Panc1 (cell line): ENCODE results near the gene CYP8B1. TPM values are rescaled to one million over a fixed set of nuclear protein-coding genes. Genes with fewer than 3 reads are reported as not detected.

Experiments used
- ATAC-seq: fragments of 200-7000 bp; cut with Tn5 transposase; 2 replicates; pipeline ENCODE4 v1.9.1; 2020; ENCODE audit warnings: mild to moderate bottlenecking, moderate library complexity
- BruUV-seq: library from RNA; stranded (reverse); fragments of 400-500 nt; replicated peaks from 2 replicates; lab custom pipeline; 2021; lab: Mats Ljungman, UMichigan
- CTCF ChIA-PET: fragments of 300-600 bp; sonication (Branson Sonifier 250); formaldehyde crosslinking; loops from one replicate; lab custom pipeline; 2022; ENCODE audit warnings: antibody characterized with exemption; lab: Charles Lee
- POLR2A ChIA-PET: fragments of 300-600 bp; sonication (Branson Sonifier 250); formaldehyde crosslinking; loops from one replicate; lab custom pipeline; 2022; ENCODE audit warnings: antibody characterized with exemption; lab: Charles Lee
- DNase-seq: peaks from one replicate; pipeline ENCODE4 v3.0.0-alpha.2; 2010; ENCODE audit warnings: low read depth, low spot score
- H3K27ac ChIP-seq: 2 replicates; pipeline ENCODE4 v1.5.1; 2011; ENCODE audit warnings: mild to moderate bottlenecking, low read length, inconsistent platforms
- H3K27me3 ChIP-seq: fragments of 200-500 bp; sonication (Bioruptor generic); 2 replicates; pipeline ENCODE4 v1.6.0; 2014; ENCODE audit warnings: low read length, inconsistent platforms; ENCODE audit not compliant: control insufficient read depth, insufficient read depth
- H3K36me3 ChIP-seq: fragments of 200-500 bp; sonication (Bioruptor generic); 2 replicates; pipeline ENCODE4 v1.5.1; 2014; ENCODE audit warnings: inconsistent platforms, mild to moderate bottlenecking, low read length, moderate library complexity; ENCODE audit not compliant: control insufficient read depth, insufficient read depth
- H3K4me1 ChIP-seq: 2 replicates; pipeline ENCODE4 v1.5.1; 2011; ENCODE audit warnings: inconsistent platforms, mild to moderate bottlenecking, low read length, moderate library complexity; ENCODE audit not compliant: control insufficient read depth, insufficient read depth
- H3K4me3 ChIP-seq, 2 experiments: 2 replicates each; pipeline ENCODE4 v1.5.1; 2011 to 2012; ENCODE audit warnings: low read depth in 2 of 2, low read length in 2 of 2, mild to moderate bottlenecking in 2 of 2, inconsistent platforms in 1 of 2, moderate library complexity in 1 of 2
- H3K9me3 ChIP-seq: fragments of 200-500 bp; sonication (Bioruptor generic); 2 replicates; pipeline ENCODE4 v1.5.1; 2014; ENCODE audit warnings: low read depth, mild to moderate bottlenecking, inconsistent platforms, low read length, moderate library complexity; ENCODE audit not compliant: control insufficient read depth, insufficient read depth
- POLR2AphosphoS5 ChIP-seq: IDR thresholded peaks from 2 replicates; pipeline ENCODE4 v1.6.1; 2012; ENCODE audit warnings: mild to moderate bottlenecking, low read depth, low read length, moderate library complexity
- SIN3A ChIP-seq: IDR thresholded peaks from 2 replicates; pipeline ENCODE4 v1.6.1; 2012; ENCODE audit warnings: low read depth, mild to moderate bottlenecking, low read length, moderate library complexity, borderline replicate concordance; ENCODE audit not compliant: insufficient read depth
- TCF7L2 ChIP-seq: IDR thresholded peaks from 2 replicates; pipeline ENCODE4 v1.6.1; 2011; ENCODE audit warnings: mild to moderate bottlenecking, low read depth, low read length, inconsistent platforms
- in situ Hi-C: cut with HindIII; loops from 2 replicates; pipeline ENCODE4 v1.10.0; 2016; ENCODE audit warnings: low sequenced_read_pairs, low pct_unique_long_range_greater_than_20kb
- intact Hi-C: fragments of 100-400 bp; cut with micrococcal nuclease; formaldehyde crosslinking; loops from one replicate; pipeline ENCODE4 v1.10.0; 2022; ENCODE audit not compliant: unreplicated experiment
- total RNA-seq: library from RNA; stranded (reverse); gene quantifications from one replicate; pipeline ENCODE4 v1.2.1, GENCODE V29; 2021; ENCODE audit not compliant: unreplicated experiment
- TF ChIP-seq, protein P1 (sequence below): fragments of 450-650 bp; IDR thresholded peaks from 2 replicates; pipeline ENCODE4 v1.5.1; 2017; ENCODE audit warnings: mild to moderate bottlenecking
- TF ChIP-seq, protein P2 (sequence below), 2 experiments: IDR thresholded peaks; 2 replicates each; pipeline ENCODE4 v1.6.1; 2011 to 2012; ENCODE audit warnings: low read depth in 2 of 2, control low read depth in 1 of 2, low read length in 1 of 2, mild to moderate bottlenecking in 1 of 2, moderate library complexity in 1 of 2; ENCODE audit not compliant: insufficient read depth in 1 of 2

CYP8B1 gene
- total RNA-seq, 1 experiment from 2014 or later: 0.08 TPM

DNA sequence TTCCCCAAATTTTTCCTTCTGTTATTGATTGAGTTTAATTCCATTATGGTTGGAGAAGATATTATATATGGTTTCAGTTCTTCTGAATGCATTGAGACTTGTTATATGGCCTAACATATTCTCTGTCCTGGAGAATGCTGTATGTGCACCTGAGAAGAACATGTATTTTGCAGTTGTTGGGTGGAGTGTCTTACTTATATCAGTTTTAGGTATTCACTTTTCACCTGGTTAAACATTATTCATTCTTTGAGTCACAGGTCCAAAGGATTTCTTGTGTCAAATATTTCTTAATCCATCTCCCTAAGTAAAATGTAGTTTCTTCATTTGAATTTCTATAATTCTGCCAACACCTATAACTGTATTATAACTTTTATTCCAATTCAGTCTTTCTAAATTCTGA is 48.7 kb downstream of the CYP8B1 start:
- no peaks in the 10 kb centered on the region; the same call in 1 of the 2 replicates for H3K27me3 ChIP-seq
- ATAC-seq: no peak
- no TSS peak for BruUV-seq
- H3K4me3 ChIP-seq: no peak overlapping the region
- intact Hi-C loops (no loop called here), in situ Hi-C loops (no loop called here)
- no peaks in the 10 kb centered on the region for H3K36me3 ChIP-seq
- no peak for DNase-seq
- ChIA-PET POLR2A (no interaction called here), CTCF (no interaction called here)
- no peaks in the 10 kb centered on the region for H3K9me3 ChIP-seq
- no peaks in the 10 kb centered on the region for H3K4me1 ChIP-seq
- TF ChIP-seq, protein P1, sequence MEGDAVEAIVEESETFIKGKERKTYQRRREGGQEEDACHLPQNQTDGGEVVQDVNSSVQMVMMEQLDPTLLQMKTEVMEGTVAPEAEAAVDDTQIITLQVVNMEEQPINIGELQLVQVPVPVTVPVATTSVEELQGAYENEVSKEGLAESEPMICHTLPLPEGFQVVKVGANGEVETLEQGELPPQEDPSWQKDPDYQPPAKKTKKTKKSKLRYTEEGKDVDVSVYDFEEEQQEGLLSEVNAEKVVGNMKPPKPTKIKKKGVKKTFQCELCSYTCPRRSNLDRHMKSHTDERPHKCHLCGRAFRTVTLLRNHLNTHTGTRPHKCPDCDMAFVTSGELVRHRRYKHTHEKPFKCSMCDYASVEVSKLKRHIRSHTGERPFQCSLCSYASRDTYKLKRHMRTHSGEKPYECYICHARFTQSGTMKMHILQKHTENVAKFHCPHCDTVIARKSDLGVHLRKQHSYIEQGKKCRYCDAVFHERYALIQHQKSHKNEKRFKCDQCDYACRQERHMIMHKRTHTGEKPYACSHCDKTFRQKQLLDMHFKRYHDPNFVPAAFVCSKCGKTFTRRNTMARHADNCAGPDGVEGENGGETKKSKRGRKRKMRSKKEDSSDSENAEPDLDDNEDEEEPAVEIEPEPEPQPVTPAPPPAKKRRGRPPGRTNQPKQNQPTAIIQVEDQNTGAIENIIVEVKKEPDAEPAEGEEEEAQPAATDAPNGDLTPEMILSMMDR: no peak
- TF ChIP-seq TCF7L2 (no peak), SIN3A (no peak), POLR2AphosphoS5 (no peak)
- TF ChIP-seq, protein P2, sequence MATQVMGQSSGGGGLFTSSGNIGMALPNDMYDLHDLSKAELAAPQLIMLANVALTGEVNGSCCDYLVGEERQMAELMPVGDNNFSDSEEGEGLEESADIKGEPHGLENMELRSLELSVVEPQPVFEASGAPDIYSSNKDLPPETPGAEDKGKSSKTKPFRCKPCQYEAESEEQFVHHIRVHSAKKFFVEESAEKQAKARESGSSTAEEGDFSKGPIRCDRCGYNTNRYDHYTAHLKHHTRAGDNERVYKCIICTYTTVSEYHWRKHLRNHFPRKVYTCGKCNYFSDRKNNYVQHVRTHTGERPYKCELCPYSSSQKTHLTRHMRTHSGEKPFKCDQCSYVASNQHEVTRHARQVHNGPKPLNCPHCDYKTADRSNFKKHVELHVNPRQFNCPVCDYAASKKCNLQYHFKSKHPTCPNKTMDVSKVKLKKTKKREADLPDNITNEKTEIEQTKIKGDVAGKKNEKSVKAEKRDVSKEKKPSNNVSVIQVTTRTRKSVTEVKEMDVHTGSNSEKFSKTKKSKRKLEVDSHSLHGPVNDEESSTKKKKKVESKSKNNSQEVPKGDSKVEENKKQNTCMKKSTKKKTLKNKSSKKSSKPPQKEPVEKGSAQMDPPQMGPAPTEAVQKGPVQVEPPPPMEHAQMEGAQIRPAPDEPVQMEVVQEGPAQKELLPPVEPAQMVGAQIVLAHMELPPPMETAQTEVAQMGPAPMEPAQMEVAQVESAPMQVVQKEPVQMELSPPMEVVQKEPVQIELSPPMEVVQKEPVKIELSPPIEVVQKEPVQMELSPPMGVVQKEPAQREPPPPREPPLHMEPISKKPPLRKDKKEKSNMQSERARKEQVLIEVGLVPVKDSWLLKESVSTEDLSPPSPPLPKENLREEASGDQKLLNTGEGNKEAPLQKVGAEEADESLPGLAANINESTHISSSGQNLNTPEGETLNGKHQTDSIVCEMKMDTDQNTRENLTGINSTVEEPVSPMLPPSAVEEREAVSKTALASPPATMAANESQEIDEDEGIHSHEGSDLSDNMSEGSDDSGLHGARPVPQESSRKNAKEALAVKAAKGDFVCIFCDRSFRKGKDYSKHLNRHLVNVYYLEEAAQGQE (IDR thresholded peaks at IDR 0.05; ENCODE audit: insufficient read depth in 1 of 2, low read depth in 2 of 2, low read length in 1 of 2): no peak
- H3K27ac ChIP-seq: no peak overlapping the region

GRCh38 chr3:42826141-42826540 is 49.5 kb downstream of the CYP8B1 start:
- CTCF ChIA-PET: no interaction called here
- Histone ChIP-seq H3K4me3 (no peak overlapping the region), H3K4me1 (no peaks in the 10 kb centered on the region), H3K27me3 (no peaks in the 10 kb centered on the region; the same call in 1 of the 2 replicates), H3K36me3 (no peaks in the 10 kb centered on the region), H3K27ac (no peak overlapping the region), H3K9me3 (no peaks in the 10 kb centered on the region)
- intact Hi-C loops: no loop called here
- in situ Hi-C loops: no loop called here
- BruUV-seq: no TSS peak
- DNase-seq (no peak), ATAC-seq (no peak)
- POLR2A ChIA-PET: no interaction called here
- TF ChIP-seq TCF7L2 (no peak), POLR2AphosphoS5 (no peak), SIN3A (no peak)
- TF ChIP-seq, protein P2 (IDR thresholded peaks at IDR 0.05; ENCODE audit: insufficient read depth in 1 of 2, low read depth in 2 of 2, low read length in 1 of 2): no peak
- TF ChIP-seq, protein P1: no peak
